ENCODE measurements around the gene PCBP3.

Gene PCBP3

GRCh38 chr21:45737485-45738166 lies 94.1 kb downstream of the PCBP3 start:
- peaks cover 31 to 37% of the 10 kb centered on the region in 2 donors for H3K27me3 Mint-ChIP-seq
- H3K36me3 Mint-ChIP-seq (ENCODE audit: insufficient read depth) = no peaks in the 10 kb centered on the region
- DNase-seq (no peak), ATAC-seq (replicated peaks) (no peak)
- H3K4me3 Mint-ChIP-seq = no peak overlapping the region
- no peaks in the 10 kb centered on the region for H3K9me3 Mint-ChIP-seq
- H3K27ac Mint-ChIP-seq = no peak overlapping the region
- H3K4me1 Mint-ChIP-seq (ENCODE audit: low read depth in 2 of 2) = peaks cover 0 to 4% of the 10 kb centered on the region in 2 donors

DNA sequence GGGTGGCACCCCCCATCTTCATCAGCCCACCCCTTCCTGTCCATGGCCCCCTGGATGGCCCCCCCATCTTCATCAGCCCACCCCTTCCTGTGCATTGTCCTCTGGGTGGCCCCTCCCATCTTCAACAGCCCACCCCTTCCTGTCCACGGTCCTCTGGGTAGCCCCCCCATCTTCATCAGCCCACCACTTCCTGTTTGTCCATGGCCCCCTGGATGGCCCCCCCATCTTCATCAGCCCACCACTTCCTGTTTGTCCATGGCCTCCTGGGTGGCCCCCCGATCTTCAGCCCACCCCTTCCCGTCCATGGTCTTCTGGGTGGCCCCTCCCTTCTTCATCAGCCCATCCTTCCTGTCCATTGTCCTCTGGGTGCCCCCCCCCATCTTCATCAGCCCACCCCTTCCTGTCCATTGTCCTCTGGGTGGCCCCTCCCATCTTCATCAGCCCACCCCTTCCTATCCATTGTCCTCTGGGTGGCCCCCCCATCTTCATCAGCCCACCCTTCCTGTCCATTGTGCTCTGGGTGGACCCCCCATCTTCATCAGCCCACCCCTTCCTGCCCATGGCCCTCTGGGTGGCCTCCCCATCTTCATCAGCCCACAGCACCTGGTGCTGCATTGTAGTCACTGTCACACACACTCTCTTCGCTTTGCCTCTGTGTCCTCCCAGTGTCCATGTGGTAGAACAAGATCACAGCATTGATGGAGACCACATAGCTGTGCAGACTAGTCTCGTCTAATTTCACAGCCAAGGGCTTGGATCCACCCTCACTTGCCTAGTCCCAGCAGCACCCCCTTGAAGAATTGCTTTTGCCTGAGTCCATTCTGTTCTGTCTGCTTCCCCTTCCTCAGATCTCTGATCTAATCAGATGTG lies 95.9 kb downstream of the PCBP3 start:
- no peak for ATAC-seq (replicated peaks)

DNA sequence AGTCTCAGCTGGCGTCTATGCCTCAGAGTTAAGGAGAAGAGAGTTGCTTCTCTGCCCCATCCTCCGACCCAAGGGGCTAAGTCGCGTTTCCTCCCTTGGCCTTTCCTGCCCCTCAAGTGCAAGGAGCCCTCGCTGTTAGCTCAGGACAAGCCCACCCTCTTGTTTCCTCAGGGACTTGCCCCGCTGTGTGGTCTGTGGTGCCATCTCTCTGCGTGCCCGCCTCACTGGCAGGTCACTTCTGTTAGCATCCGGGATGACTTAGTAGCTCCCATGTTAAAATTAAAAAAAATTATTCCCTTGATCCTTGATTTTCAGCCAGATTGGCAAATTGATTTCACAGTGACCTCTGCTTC lies 96.5 kb downstream of the PCBP3 start:
- ATAC-seq (replicated peaks) = no peak
- H3K27ac Mint-ChIP-seq = no peak overlapping the region
- no peak overlapping the region for H3K4me3 Mint-ChIP-seq
- no peaks in the 10 kb centered on the region for H3K9me3 Mint-ChIP-seq
- no peaks in the 10 kb centered on the region for H3K36me3 Mint-ChIP-seq (ENCODE audit: insufficient read depth)
- peaks cover 0 to 4% of the 10 kb centered on the region in 2 donors for H3K4me1 Mint-ChIP-seq (ENCODE audit: low read depth in 2 of 2)
- no peak for DNase-seq
- peaks cover 15 to 21% of the 10 kb centered on the region in 2 donors for H3K27me3 Mint-ChIP-seq

More for the DNA sequence above, 95.9 kb downstream of the PCBP3 start:
- H3K27me3 Mint-ChIP-seq = peaks cover 21 to 27% of the 10 kb centered on the region in 2 donors
- H3K4me1 Mint-ChIP-seq (ENCODE audit: low read depth in 2 of 2) = peaks cover 0 to 4% of the 10 kb centered on the region in 2 donors
- no peaks in the 10 kb centered on the region for H3K36me3 Mint-ChIP-seq (ENCODE audit: insufficient read depth)
- no peak overlapping the region for H3K27ac Mint-ChIP-seq
- DNase-seq = no peak
- H3K9me3 Mint-ChIP-seq = no peaks in the 10 kb centered on the region
- H3K4me3 Mint-ChIP-seq = no peak overlapping the region

- Mint-ChIP-seq H3K4me3 (no peak overlapping the region), H3K9me3 (no peaks in the 10 kb centered on the region), H3K36me3 (ENCODE audit: insufficient read depth) (no peaks in the 10 kb centered on the region), H3K27ac (no peak overlapping the region), H3K4me1 (ENCODE audit: low read depth in 2 of 2) (peaks cover 0 to 4% of the 10 kb centered on the region in 2 donors), H3K27me3 (peaks cover 10 to 14% of the 10 kb centered on the region in 2 donors)
- no peak for DNase-seq
- no peak for ATAC-seq (replicated peaks)
These were observed 97.2 kb downstream of the PCBP3 start for GRCh38 chr21:45740491-45741357.

DNA sequence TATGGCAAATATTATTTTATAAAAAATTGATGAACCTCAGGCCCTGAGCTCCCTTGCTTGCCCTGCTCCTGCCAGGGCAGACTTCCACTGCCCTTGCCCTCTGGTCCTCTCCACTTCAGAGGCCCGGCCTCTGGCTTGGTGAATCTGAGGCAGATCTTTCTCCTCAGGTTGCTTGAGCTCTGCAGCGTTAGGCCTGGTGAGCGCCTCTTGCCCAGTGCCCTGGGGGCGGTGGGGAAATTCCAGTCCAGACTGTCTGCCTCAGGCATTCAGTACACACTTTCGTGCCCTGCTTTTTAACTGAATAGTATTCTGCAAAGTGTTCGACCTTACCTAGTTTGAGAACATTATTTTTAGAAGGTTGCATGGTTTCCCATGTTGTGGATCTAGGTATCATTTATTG lies 98.2 kb downstream of the PCBP3 start:
- peaks cover 2 to 4% of the 10 kb centered on the region in 2 donors for H3K27me3 Mint-ChIP-seq
- H3K27ac Mint-ChIP-seq = no peak overlapping the region
- ATAC-seq (replicated peaks) (no peak), DNase-seq (no peak)
- H3K36me3 Mint-ChIP-seq (ENCODE audit: insufficient read depth) = no peaks in the 10 kb centered on the region
- no peak overlapping the region for H3K4me3 Mint-ChIP-seq
- H3K4me1 Mint-ChIP-seq (ENCODE audit: low read depth in 2 of 2) = peaks cover 0 to 2% of the 10 kb centered on the region in 2 donors
- H3K9me3 Mint-ChIP-seq = no peaks in the 10 kb centered on the region

- Mint-ChIP-seq H3K4me3 (no peak overlapping the region), H3K27ac (no peak overlapping the region), H3K36me3 (ENCODE audit: insufficient read depth) (no peaks in the 10 kb centered on the region), H3K27me3 (no peaks in the 10 kb centered on the region), H3K9me3 (no peaks in the 10 kb centered on the region), H3K4me1 (ENCODE audit: low read depth in 2 of 2) (no peaks in the 10 kb centered on the region)
- DNase-seq (no peak), ATAC-seq (replicated peaks) (no peak)
These were observed 98.7 kb downstream of the PCBP3 start for GRCh38 chr21:45742247-45742646.

DNA sequence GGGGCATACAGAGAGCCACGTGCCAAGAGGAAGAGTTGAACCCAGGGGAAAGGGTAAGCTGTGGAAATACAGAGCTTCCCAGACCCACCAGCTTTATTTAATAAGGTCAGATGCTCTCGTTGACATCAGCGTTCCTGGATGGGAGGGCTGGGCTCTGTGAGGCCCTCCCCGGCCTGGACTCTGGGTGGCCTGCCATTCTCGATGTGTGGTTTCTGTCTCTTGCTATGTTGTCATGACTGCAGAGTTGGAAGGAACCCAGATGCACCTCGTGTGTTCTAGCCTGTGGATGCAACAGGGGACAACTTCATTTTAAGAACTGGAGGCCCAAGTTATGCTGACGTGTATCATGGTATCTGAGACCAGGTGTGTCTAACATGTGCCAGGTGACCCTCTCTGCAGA lies 101.7 kb downstream of the PCBP3 start:
- H3K9me3 Mint-ChIP-seq = no peaks in the 10 kb centered on the region
- DNase-seq (no peak), ATAC-seq (replicated peaks) (no peak)
- H3K4me1 Mint-ChIP-seq (ENCODE audit: low read depth in 2 of 2) = no peaks in the 10 kb centered on the region
- H3K36me3 Mint-ChIP-seq (ENCODE audit: insufficient read depth) = no peaks in the 10 kb centered on the region
- peaks cover 0 to under 1% of the 10 kb centered on the region in 2 donors for H3K27me3 Mint-ChIP-seq
- H3K4me3 Mint-ChIP-seq = no peak overlapping the region
- H3K27ac Mint-ChIP-seq = no peak overlapping the region

DNA sequence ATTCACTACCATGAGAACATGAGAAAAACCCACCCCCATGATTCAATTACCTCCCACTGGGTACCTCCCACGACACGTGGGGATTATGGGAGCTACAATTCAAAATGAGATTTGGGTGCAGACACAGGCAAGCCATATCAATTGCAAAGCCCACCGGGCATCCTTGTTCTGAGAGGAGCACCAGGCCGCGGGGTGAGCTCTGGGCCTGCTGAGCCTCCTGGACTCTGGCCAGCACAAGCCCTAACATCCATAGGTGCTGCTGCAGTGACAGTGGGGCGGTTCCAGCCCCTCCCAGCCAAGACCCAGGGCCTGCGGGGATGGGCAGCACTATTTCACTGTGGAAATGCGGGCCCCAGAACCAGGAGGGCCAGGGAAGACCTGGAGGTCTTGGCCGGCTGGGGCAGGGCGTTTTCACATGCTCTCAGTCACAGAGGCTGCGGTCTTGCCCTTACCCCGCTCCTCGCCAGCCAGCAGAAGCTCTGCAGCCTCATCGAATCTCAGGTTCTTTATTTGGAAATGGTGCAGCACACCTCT lies 103.8 kb downstream of the PCBP3 start:
- Mint-ChIP-seq H3K9me3 (no peaks in the 10 kb centered on the region), H3K4me1 (ENCODE audit: low read depth in 2 of 2) (no peaks in the 10 kb centered on the region), H3K4me3 (no peak overlapping the region), H3K27ac (no peak overlapping the region), H3K27me3 (peaks cover 0 to 14% of the 10 kb centered on the region in 2 donors), H3K36me3 (ENCODE audit: insufficient read depth) (no peaks in the 10 kb centered on the region)
- DNase-seq (no peak), ATAC-seq (replicated peaks) (no peak)

- no peaks in the 10 kb centered on the region for H3K36me3 Mint-ChIP-seq (ENCODE audit: insufficient read depth)
- no peaks in the 10 kb centered on the region for H3K4me1 Mint-ChIP-seq (ENCODE audit: low read depth in 2 of 2)
- no peak overlapping the region for H3K27ac Mint-ChIP-seq
- no peak overlapping the region for H3K4me3 Mint-ChIP-seq
- ATAC-seq (replicated peaks) = no peak
- H3K9me3 Mint-ChIP-seq = no peaks in the 10 kb centered on the region
- DNase-seq = no peak
- H3K27me3 Mint-ChIP-seq = peaks cover 0 to 14% of the 10 kb centered on the region in 2 donors
These were observed 104.4 kb downstream of the PCBP3 start for GRCh38 chr21:45747802-45748445.

DNA sequence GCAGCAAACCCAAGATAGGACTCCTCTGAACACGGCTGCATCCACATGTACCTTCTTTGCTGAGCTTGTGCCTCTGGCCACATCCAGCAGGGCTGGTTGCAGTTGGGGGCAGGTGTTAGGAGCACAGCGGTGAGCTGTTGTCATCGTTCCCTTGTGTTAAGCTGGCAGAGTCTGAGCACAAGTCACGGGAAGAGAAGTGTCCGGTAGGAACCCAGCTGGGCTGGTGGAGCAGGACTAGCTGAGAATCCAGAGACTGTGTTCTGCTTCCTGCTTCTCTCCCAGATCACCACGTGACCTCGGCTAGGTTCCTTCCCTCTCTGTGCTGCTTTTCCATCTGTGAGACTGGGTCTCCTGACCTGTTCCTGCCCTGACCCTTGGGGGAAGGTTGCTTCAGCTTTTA lies 105.1 kb downstream of the PCBP3 start:
- Mint-ChIP-seq H3K9me3 (no peaks in the 10 kb centered on the region), H3K36me3 (ENCODE audit: insufficient read depth) (no peaks in the 10 kb centered on the region), H3K27ac (no peak overlapping the region), H3K27me3 (peaks cover 0 to 18% of the 10 kb centered on the region in 2 donors), H3K4me1 (ENCODE audit: low read depth in 2 of 2) (no peaks in the 10 kb centered on the region), H3K4me3 (no peak overlapping the region)
- DNase-seq = no peak
- ATAC-seq (replicated peaks) = no peak

DNA sequence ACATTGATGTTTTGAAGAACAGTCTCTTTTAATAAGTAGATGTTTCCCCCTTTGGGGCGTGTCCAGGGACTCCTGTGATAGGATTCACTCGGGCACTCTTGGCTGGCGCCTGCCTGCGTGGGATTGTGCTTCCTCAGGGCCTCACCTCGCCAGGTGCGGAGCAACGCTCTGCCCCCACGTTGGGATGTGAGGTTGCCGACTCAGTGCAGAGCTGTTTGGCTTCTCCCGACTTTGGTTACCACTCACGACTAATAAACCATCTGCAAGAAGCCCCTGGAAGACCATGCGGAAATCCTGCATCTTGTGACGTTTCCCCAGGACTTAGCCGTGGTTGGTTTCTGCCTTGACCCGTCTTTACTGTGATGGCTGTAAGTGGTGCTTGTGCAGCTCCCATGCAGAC lies 106.4 kb downstream of the PCBP3 start:
- no peak for ATAC-seq (replicated peaks)
- Mint-ChIP-seq H3K9me3 (no peaks in the 10 kb centered on the region), H3K27me3 (peaks cover 0 to 20% of the 10 kb centered on the region in 2 donors), H3K27ac (no peak overlapping the region), H3K4me1 (ENCODE audit: low read depth in 2 of 2) (no peaks in the 10 kb centered on the region), H3K4me3 (no peak overlapping the region), H3K36me3 (ENCODE audit: insufficient read depth) (no peaks in the 10 kb centered on the region)
- no peak for DNase-seq

GRCh38 chr21:45750936-45751335 lies 107.4 kb downstream of the PCBP3 start:
- Mint-ChIP-seq H3K27ac (no peak overlapping the region), H3K9me3 (no peaks in the 10 kb centered on the region), H3K36me3 (ENCODE audit: insufficient read depth) (no peaks in the 10 kb centered on the region), H3K27me3 (peaks cover 3 to 20% of the 10 kb centered on the region in 2 donors), H3K4me3 (no peak overlapping the region), H3K4me1 (ENCODE audit: low read depth in 2 of 2) (no peaks in the 10 kb centered on the region)
- DNase-seq (no peak), ATAC-seq (replicated peaks) (no peak)

DNA sequence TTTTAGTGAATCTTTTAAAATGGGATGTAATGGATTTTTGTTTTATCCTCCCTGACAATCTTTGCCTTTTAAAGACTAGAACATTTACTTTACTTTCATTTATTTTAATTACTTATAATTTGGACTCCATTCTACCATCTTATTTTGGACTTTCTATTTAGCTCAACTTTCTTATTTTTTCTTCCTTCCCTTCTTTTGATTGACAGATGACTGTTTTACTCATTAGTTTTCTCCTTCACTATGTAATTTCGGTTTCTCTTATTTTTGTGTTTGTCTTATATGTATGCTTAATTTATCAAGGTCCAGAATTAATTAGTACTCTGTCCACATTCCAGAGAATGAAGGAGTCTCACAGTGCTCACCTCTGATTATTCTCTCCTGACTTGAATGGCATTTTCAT lies 109.9 kb downstream of the PCBP3 start:
- Mint-ChIP-seq H3K9me3 (no peaks in the 10 kb centered on the region), H3K36me3 (ENCODE audit: insufficient read depth) (no peaks in the 10 kb centered on the region), H3K27me3 (peaks cover 7 to 20% of the 10 kb centered on the region in 2 donors), H3K4me1 (ENCODE audit: low read depth in 2 of 2) (no peaks in the 10 kb centered on the region), H3K27ac (no peak overlapping the region), H3K4me3 (no peak overlapping the region)
- DNase-seq = no peak
- ATAC-seq (replicated peaks) = no peak

Measured in effector memory CD8-positive, alpha-beta T cell (primary cell).